GM23248 (cell line): ENCODE data around the gene LAPTM5. TPM values are rescaled to one million over a fixed set of nuclear protein-coding genes. Genes with fewer than 3 reads are reported as not detected.

Experiments used
- DNase-seq: peaks from one replicate; pipeline ENCODE4 v3.0.0-alpha.2; 2015
- H2AFZ ChIP-seq: fragments of 200-600 bp; sonication (generic); 2 replicates; pipeline ENCODE4 v1.6.1; 2016; ENCODE audit warnings: antibody characterized with exemption
- H3F3A ChIP-seq: fragments of 200-600 bp; sonication (generic); 2 replicates; pipeline ENCODE4 v1.6.1; 2016; ENCODE audit warnings: mild to moderate bottlenecking, antibody characterized with exemption, mixed run types; ENCODE audit not compliant: insufficient read depth
- H3K27ac ChIP-seq: fragments of 200-600 bp; sonication (generic); 2 replicates; pipeline ENCODE4 v1.5.1; 2016; ENCODE audit warnings: mild to moderate bottlenecking
- H3K27me3 ChIP-seq: fragments of 200-600 bp; sonication (generic); replicated peaks from 2 replicates; pipeline ENCODE4 v1.6.1; 2016; ENCODE audit warnings: mild to moderate bottlenecking; ENCODE audit not compliant: insufficient read depth
- H3K36me3 ChIP-seq: fragments of 200-600 bp; sonication (generic); 2 replicates; pipeline ENCODE4 v1.6.1; 2016; ENCODE audit warnings: low read depth, mild to moderate bottlenecking
- H3K4me1 ChIP-seq: fragments of 200-600 bp; sonication (generic); 2 replicates; pipeline ENCODE4 v1.6.1; 2016; ENCODE audit warnings: mild to moderate bottlenecking; ENCODE audit not compliant: insufficient read depth
- H3K4me2 ChIP-seq: fragments of 200-600 bp; sonication (generic); one replicate; pipeline ENCODE4 v1.6.1; 2016; ENCODE audit warnings: mild to moderate bottlenecking; ENCODE audit not compliant: unreplicated experiment
- H3K4me3 ChIP-seq: fragments of 200-600 bp; sonication (generic); 2 replicates; pipeline ENCODE4 v1.5.1; 2016; ENCODE audit warnings: mild to moderate bottlenecking
- H3K79me2 ChIP-seq: fragments of 200-600 bp; sonication (generic); 2 replicates; pipeline ENCODE4 v1.6.1; 2016; ENCODE audit warnings: mild to moderate bottlenecking; ENCODE audit not compliant: insufficient read depth
- H3K9ac ChIP-seq: fragments of 200-600 bp; sonication (generic); 2 replicates; pipeline ENCODE4 v1.6.1; 2016; ENCODE audit warnings: mild to moderate bottlenecking
- H3K9me2 ChIP-seq: fragments of 200-600 bp; sonication (generic); 2 replicates; pipeline ENCODE4 v1.6.1; 2016; ENCODE audit warnings: mixed run types, mild to moderate bottlenecking, moderate library complexity; ENCODE audit not compliant: insufficient read depth
- H3K9me3 ChIP-seq: fragments of 200-600 bp; sonication (generic); one replicate; pipeline ENCODE4 v1.6.1; 2017; ENCODE audit warnings: low read depth
- H4K20me1 ChIP-seq: fragments of 200-600 bp; sonication (generic); 2 replicates; pipeline ENCODE4 v1.6.0; 2016; ENCODE audit not compliant: insufficient read depth
- EZH2 ChIP-seq: fragments of 200-600 bp; sonication (generic); IDR thresholded peaks from 2 replicates; pipeline ENCODE4 v1.6.1; 2018; ENCODE audit warnings: antibody characterized with exemption, mild to moderate bottlenecking; ENCODE audit not compliant: insufficient read depth, poor library complexity, severe bottlenecking
- EZH2phosphoT487 ChIP-seq: fragments of 200-600 bp; sonication (generic); IDR thresholded peaks from 2 replicates; pipeline ENCODE4 v1.6.1; 2018; ENCODE audit warnings: antibody characterized with exemption, moderate library complexity, mild to moderate bottlenecking, low read depth; ENCODE audit not compliant: insufficient read depth
- WGBS, 2 experiments: methylation state at CpG; one replicate each; pipeline ENCODE4 v1.1.6; 2015 to 2017; ENCODE audit warnings: low lambda C conversion rate in 2 of 2, low coverage in 1 of 2; ENCODE audit errors: missing lambda C conversion rate in 2 of 2; 5-methylcytosine and 5-hydroxymethylcytosine counted together
- in situ Hi-C: fragments of 300-500 bp; cut with MboI; formaldehyde crosslinking; loops from 2 replicates; pipeline ENCODE4 v1.15.0; 2020
- polyA plus RNA-seq: library from polyadenylated mRNA; unstranded; fragments of >200 nt; fragmentation: Nextera tagmentation; extraction: Ambion mirVana; gene quantifications from 2 replicates; pipeline ENCODE4 v1.2.1, GENCODE V29; 2016
- total RNA-seq: library from RNA; depleted of rRNA; stranded (reverse); fragments of >200 nt; shearing (Covaris generic); gene quantifications from 2 replicates; pipeline ENCODE4 v1.2.3, GENCODE V29; 2014; rRNA removed

The LAPTM5 gene
- total RNA-seq, result not detected in 2 replicates
- polyA plus RNA-seq, result 0.36 and 0.74 TPM in 2 replicates

- in situ Hi-C loops, result no loop called here
- H3K4me2 ChIP-seq, result no peak within 1 kb of the TSS
Observed at GRCh38 chr1:30757352-30758120, at the start of gene LAPTM5. TSS of gene LAPTM5 (minus strand) at chr1:30757774. CDS start at chr1:30757745, 29 bp downstream.

GRCh38 chr1:30806381-30807317 lies 49.1 kb upstream of the LAPTM5 start:
- Histone ChIP-seq H4K20me1 (no peaks in the 10 kb centered on the region), H3K4me2 (no peak overlapping the region), H3K4me1 (peaks cover 38% of the 10 kb centered on the region), H3K27ac (no peak overlapping the region), H3F3A (peaks cover 24% of the 10 kb centered on the region; the same call in 1 of the 2 replicates), H3K79me2 (no peaks in the 10 kb centered on the region), H3K27me3 (no peaks in the 10 kb centered on the region), H2AFZ (no peak overlapping the region), H3K9ac (no peak overlapping the region), H3K36me3 (no peaks in the 10 kb centered on the region), H3K9me3 (no peaks in the 10 kb centered on the region), H3K4me3 (no peak overlapping the region), H3K9me2 (no peaks in the 10 kb centered on the region)
- no peak for TF ChIP-seq EZH2
- no peak for TF ChIP-seq EZH2phosphoT487
- in situ Hi-C loops, result no loop called here
- DNase-seq, result no peak
- 78 to 80% methylated on average over 19 to 23 of the region's 24 CpGs for whole genome bisulfite sequencing, 2 experiments

More at GRCh38 chr1:30757352-30758120, at the start of gene LAPTM5:
- peaks cover 15% of the 10 kb centered on the region for H3K4me1 ChIP-seq
- no peak within 1 kb of the TSS for H3K27ac ChIP-seq
- H3F3A ChIP-seq, result peaks cover 16% of the 10 kb centered on the region
- DNase-seq, result no peak
- no peaks in the 10 kb centered on the region for H3K9me3 ChIP-seq
- H3K27me3 ChIP-seq, result no peaks in the 10 kb centered on the region
- no peak within 1 kb of the TSS for H3K4me3 ChIP-seq
- no peak within 1 kb of the TSS for H2AFZ ChIP-seq
- no peak within 1 kb of the TSS for H3K9ac ChIP-seq
- 85 to 86% methylated on average over 20 to 21 of the region's 21 CpGs for WGBS, 2 experiments
- no peaks in the 10 kb centered on the region for H3K9me2 ChIP-seq
- no peak for TF ChIP-seq EZH2phosphoT487
- TF ChIP-seq EZH2, result no peak
- no peaks in the 10 kb centered on the region for H4K20me1 ChIP-seq
- no peaks in the 10 kb centered on the region for H3K36me3 ChIP-seq
- no peaks in the 10 kb centered on the region for H3K79me2 ChIP-seq

GRCh38 chr1:30805304-30806003 lies 47.9 kb upstream of the LAPTM5 start:
- TF ChIP-seq EZH2, result no peak
- TF ChIP-seq EZH2phosphoT487, result no peak
- Histone ChIP-seq H3K79me2 (no peaks in the 10 kb centered on the region), H3F3A (peaks cover 16% of the 10 kb centered on the region; the same call in 1 of the 2 replicates), H4K20me1 (no peaks in the 10 kb centered on the region), H3K4me1 (peaks cover 29% of the 10 kb centered on the region), H3K27ac (no peak overlapping the region), H3K9me3 (no peaks in the 10 kb centered on the region), H3K9ac (no peak overlapping the region), H3K9me2 (no peaks in the 10 kb centered on the region), H3K4me3 (no peak overlapping the region), H3K4me2 (no peak overlapping the region), H3K36me3 (no peaks in the 10 kb centered on the region), H2AFZ (no peak overlapping the region), H3K27me3 (no peaks in the 10 kb centered on the region)
- no peak for DNase-seq
- in situ Hi-C loops, result no loop called here
- WGBS, 2 experiments, result 75 to 78% methylated on average over 8 to 11 of the region's 11 CpGs

- H4K20me1 ChIP-seq, result no peaks in the 10 kb centered on the region
- H3K9me3 ChIP-seq, result no peaks in the 10 kb centered on the region
- no peaks in the 10 kb centered on the region for H3K27me3 ChIP-seq
- peaks cover 10% of the 10 kb centered on the region; the same call in 1 of the 2 replicates for H3F3A ChIP-seq
- no peak overlapping the region for H3K9ac ChIP-seq
- no peak overlapping the region for H2AFZ ChIP-seq
- 81% methylated on average over 5 of the region's 5 CpGs for WGBS, 2 experiments
- DNase-seq, result no peak
- no peak overlapping the region for H3K4me2 ChIP-seq
- in situ Hi-C loops, result loop anchor here (5.0 kb wide), 1 partner anchor 107 kb away; no protein-coding TSS in a partner anchor
- H3K9me2 ChIP-seq, result no peaks in the 10 kb centered on the region
- H3K4me1 ChIP-seq, result peaks cover 23% of the 10 kb centered on the region
- H3K79me2 ChIP-seq, result no peaks in the 10 kb centered on the region
- TF ChIP-seq EZH2, result no peak
- TF ChIP-seq EZH2phosphoT487, result no peak
- no peaks in the 10 kb centered on the region for H3K36me3 ChIP-seq
- no peak overlapping the region for H3K27ac ChIP-seq
- H3K4me3 ChIP-seq, result no peak overlapping the region
Observed at GRCh38 chr1:30804822-30805221, 47.2 kb upstream of the LAPTM5 start.
